Spleen (tissue), 11 donors: ENCODE data around the gene ADAMTS6. TPM values are rescaled to one million over a fixed set of nuclear protein-coding genes. Genes with fewer than 3 reads are reported as not detected.

Experiments used
- DNase-seq: peaks from one replicate; pipeline ENCODE4 v3.0.0-alpha.2; 2020
- H3K27ac ChIP-seq, 8 donors: fragments of 200-600 bp; sonication (generic) in 7 of 8; 1 replicate in 4 of 8; 2 replicates in 4 of 8; pipeline versions ENCODE4 v1.5.0 to v1.8.0; 2016 to 2021; ENCODE audit warnings: inconsistent platforms in 4 of 8, mild to moderate bottlenecking in 4 of 8, moderate library complexity in 1 of 8
- H3K27me3 ChIP-seq, 7 donors: fragments of 200-600 bp; sonication (generic) in 6 of 7; replicated peaks in 1 of 7; 1 replicate in 4 of 7; 2 replicates in 3 of 7; pipeline versions ENCODE4 v1.5.0 to v1.8.0; 2016 to 2021; ENCODE audit warnings: inconsistent platforms in 3 of 7, mild to moderate bottlenecking in 1 of 7
- H3K36me3 ChIP-seq, 6 donors: fragments of 200-600 bp; sonication (generic) in 5 of 6; 1 replicate in 4 of 6; 2 replicates in 2 of 6; pipeline versions ENCODE4 v1.5.0 to v1.8.0; 2016 to 2021; ENCODE audit warnings: inconsistent platforms in 2 of 6
- H3K4me1 ChIP-seq, 6 donors: fragments of 200-600 bp; sonication (generic) in 5 of 6; 1 replicate in 3 of 6; 2 replicates in 3 of 6; pipeline versions ENCODE4 v1.5.0 to v1.8.0; 2016 to 2021; ENCODE audit warnings: inconsistent platforms in 3 of 6
- H3K4me3 ChIP-seq, 8 donors: fragments of 200-600 bp; sonication (generic) in 7 of 8; 1 replicate in 4 of 8; 2 replicates in 4 of 8; pipeline versions ENCODE4 v1.5.0 to v1.8.0; 2016 to 2021; ENCODE audit warnings: inconsistent platforms in 4 of 8, mild to moderate bottlenecking in 4 of 8, moderate library complexity in 2 of 8
- H3K9me3 ChIP-seq, 8 donors: fragments of 200-600 bp; sonication (generic) in 7 of 8; 1 replicate in 4 of 8; 2 replicates in 4 of 8; pipeline versions ENCODE4 v1.5.0 to v1.8.0; 2016 to 2021; ENCODE audit warnings: inconsistent platforms in 4 of 8
- POLR2A ChIP-seq, 3 donors: fragments of 450-650 bp; IDR thresholded peaks; one replicate each; pipeline ENCODE4 v1.5.1; 2017; ENCODE audit warnings: antibody characterized with exemption in 3 of 3, mild to moderate bottlenecking in 1 of 3
- POLR2AphosphoS5 ChIP-seq, 3 donors: sonication (generic); formaldehyde crosslinking; IDR thresholded peaks; one replicate each; pipeline ENCODE4 v1.5.1; 2017; ENCODE audit warnings: antibody characterized with exemption in 3 of 3
- WGBS, 5 donors: extraction: QIAGEN DNeasy Blood & Tissue Kit in 3 of 5; methylation state at CpG; one replicate each; pipeline versions ENCODE4 v1.1.5 to v1.1.7; 2013 to 2018; 5-methylcytosine and 5-hydroxymethylcytosine counted together
- intact Hi-C: fragments of 100-400 bp; cut with DNase I; formaldehyde crosslinking; loops from one replicate; pipeline ENCODE4 v1.15.0; 2023; ENCODE audit warnings: low total_unique reads
- polyA plus RNA-seq, 3 donors: library from polyadenylated mRNA; stranded (reverse); fragments of 200-250 nt; gene quantifications; one replicate each; pipeline ENCODE4 v1.2.1, GENCODE V29; 2013
- small RNA-seq, 4 donors: library from RNA; depleted of rRNA; stranded (forward); fragments of <200 nt; gene quantifications; one replicate each; pipeline ENCODE3, GENCODE V24; 2016
- total RNA-seq, 7 donors: library from RNA; depleted of rRNA in 3 of 7; stranded (reverse); fragments of >200 nt in 3 of 7; fragmentation: NEBNext Ultra II Directional in 4 of 7; extraction: Animal tissue kit (Norgen Biotek cat#: 25700) in 4 of 7; gene quantifications; one replicate each; pipeline versions ENCODE4 v1.1.0 to v1.2.1, GENCODE V29; 2016 to 2021
- TF ChIP-seq, protein P1 (sequence below), 11 experiments: fragments of 200-600 bp in 7 of 11; fragments of 450-650 bp in 4 of 11; sonication (generic) in 4 of 11; IDR thresholded peaks in 8 of 11; conservative IDR thresholded peaks in 3 of 11; 1 replicate in 7 of 11; 2 replicates in 4 of 11; pipeline versions ENCODE4 v1.4.0 to v1.8.0; 2016 to 2021; ENCODE audit warnings: antibody characterized with exemption in 11 of 11, inconsistent platforms in 4 of 11, mild to moderate bottlenecking in 1 of 11
- donor health status: healthy with polysubstance abuse.
- donor health status: DM: no; HTN: no; CAD: no; lungs with moderate emphysema.
- donor health status: DM: no; HTN: no; CAD: no.
- donor health status: Bipolar disorder and iron deficiency.
- donor health status: healthy.
- donor health status: DM: no; HTN: no; CAD: no.
- donor health status: DM: yes; HTN: yes; CAD: no.

ADAMTS6 gene
- total and polyA plus RNA-seq, 10 donors: 1.1 to 16.4 (median 6.3) TPM

DNA sequence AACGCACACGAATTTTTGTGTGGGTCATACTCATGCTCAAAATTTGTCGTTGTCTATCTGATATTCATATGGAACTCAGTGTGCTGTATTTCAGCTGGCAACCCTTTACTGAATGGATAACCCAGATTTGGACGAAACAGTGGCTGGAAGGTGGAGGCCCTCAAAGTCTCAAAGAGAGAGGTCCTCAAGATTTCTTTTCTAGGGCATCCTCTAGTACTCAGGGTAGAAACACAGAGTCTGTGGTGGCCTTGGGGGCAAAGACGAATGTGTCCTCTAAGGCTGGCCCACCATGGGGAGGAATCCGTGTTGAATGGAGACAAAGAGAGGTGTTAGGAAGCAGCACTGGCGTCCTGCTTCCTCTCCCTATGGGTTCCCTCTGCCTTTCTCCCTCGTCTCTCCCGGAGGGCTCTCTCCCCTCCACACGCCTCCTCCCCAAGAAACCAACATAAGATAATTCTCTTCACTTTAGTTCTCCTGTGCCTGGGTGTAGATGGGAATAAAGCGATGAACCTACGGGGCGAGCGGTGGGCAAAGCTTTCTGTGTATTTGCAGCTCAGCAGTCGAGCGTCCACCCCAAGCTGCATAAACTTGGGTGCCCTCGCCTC, 379.2 kb downstream of the ADAMTS6 start:
- H3K9me3 ChIP-seq: no peaks in the 10 kb centered on the region
- TF ChIP-seq POLR2AphosphoS5 (IDR thresholded peaks at IDR 0.05): no peak
- no peak for TF ChIP-seq POLR2A (IDR thresholded peaks at IDR 0.05)
- TF ChIP-seq, protein P1, sequence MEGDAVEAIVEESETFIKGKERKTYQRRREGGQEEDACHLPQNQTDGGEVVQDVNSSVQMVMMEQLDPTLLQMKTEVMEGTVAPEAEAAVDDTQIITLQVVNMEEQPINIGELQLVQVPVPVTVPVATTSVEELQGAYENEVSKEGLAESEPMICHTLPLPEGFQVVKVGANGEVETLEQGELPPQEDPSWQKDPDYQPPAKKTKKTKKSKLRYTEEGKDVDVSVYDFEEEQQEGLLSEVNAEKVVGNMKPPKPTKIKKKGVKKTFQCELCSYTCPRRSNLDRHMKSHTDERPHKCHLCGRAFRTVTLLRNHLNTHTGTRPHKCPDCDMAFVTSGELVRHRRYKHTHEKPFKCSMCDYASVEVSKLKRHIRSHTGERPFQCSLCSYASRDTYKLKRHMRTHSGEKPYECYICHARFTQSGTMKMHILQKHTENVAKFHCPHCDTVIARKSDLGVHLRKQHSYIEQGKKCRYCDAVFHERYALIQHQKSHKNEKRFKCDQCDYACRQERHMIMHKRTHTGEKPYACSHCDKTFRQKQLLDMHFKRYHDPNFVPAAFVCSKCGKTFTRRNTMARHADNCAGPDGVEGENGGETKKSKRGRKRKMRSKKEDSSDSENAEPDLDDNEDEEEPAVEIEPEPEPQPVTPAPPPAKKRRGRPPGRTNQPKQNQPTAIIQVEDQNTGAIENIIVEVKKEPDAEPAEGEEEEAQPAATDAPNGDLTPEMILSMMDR (IDR thresholded peaks at IDR 0.05 in 8 of 11, conservative IDR thresholded peaks at IDR 0.05 in 3 of 11): no peak
- peak overlapping the region; percentile 85 to 92 (median 88) for H3K27ac ChIP-seq
- no peaks in the 10 kb centered on the region for H3K36me3 ChIP-seq
- 38 to 51% (median 43%) methylated on average over 17 of the region's 17 CpGs for WGBS, 5 donors
- H3K27me3 ChIP-seq: no peaks in the 10 kb centered on the region
- intact Hi-C loops: loop anchor here (10.0 kb wide), 1 partner anchor 382 kb away; the partner anchor contains the start of gene ADAMTS6
- H3K4me3 ChIP-seq: peak overlapping the region; percentile 27 to 75 (median 54)
- peaks cover 3 to 27% (median 6%) of the 10 kb centered on the region in 6 donors for H3K4me1 ChIP-seq
- no peak for DNase-seq

DNA sequence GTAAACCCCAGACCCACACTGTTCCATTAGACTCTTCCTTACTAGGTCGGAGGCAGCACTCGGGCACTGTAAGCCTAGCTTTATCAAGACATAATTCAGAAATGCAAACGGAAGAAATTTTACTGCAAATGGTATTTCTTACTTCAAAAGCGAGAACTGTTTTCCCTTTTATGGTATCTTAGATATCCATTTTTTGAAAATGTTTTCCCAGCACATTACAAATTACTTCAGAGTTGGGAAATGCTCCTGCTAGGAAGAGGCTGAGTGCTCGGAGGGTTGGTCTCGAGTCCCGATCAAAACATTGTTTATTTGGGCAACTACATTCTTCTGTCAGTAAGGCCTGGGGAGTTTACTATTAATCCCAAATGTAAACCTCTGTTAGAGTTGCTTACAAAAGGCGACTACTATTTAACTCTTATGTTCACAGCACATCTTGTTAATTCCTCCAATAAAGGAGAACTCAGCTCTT, 380.1 kb downstream of the ADAMTS6 start:
- H3K9me3 ChIP-seq: no peaks in the 10 kb centered on the region
- no peaks in the 10 kb centered on the region for H3K27me3 ChIP-seq
- no peaks in the 10 kb centered on the region for H3K36me3 ChIP-seq
- H3K4me3 ChIP-seq: no peak overlapping the region
- no peak for TF ChIP-seq POLR2A (IDR thresholded peaks at IDR 0.05)
- TF ChIP-seq, protein P1 (IDR thresholded peaks at IDR 0.05 in 8 of 11, conservative IDR thresholded peaks at IDR 0.05 in 3 of 11): no peak
- TF ChIP-seq POLR2AphosphoS5 (IDR thresholded peaks at IDR 0.05): no peak
- peaks cover 3 to 27% (median 6%) of the 10 kb centered on the region in 6 donors for H3K4me1 ChIP-seq
- intact Hi-C loops: loop anchor here (10.0 kb wide), 1 partner anchor 383 kb away; the partner anchor contains the start of gene ADAMTS6
- H3K27ac ChIP-seq: no peak overlapping the region
- no peak for DNase-seq
- WGBS, 5 donors: 92 to 97% (median 94%) methylated on average over 8 of the region's 8 CpGs

- intact Hi-C loops: loop anchor here (10.0 kb wide), 1 partner anchor 384 kb away; the partner anchor contains the start of gene ADAMTS6
These were observed 380.6 kb downstream of the ADAMTS6 start for GRCh38 chr5:65100911-65101631.

More at GRCh38 chr5:65100911-65101631, 380.6 kb downstream of the ADAMTS6 start:
- Histone ChIP-seq H3K9me3 (no peaks in the 10 kb centered on the region), H3K27ac (no peak overlapping the region), H3K36me3 (no peaks in the 10 kb centered on the region), H3K27me3 (no peaks in the 10 kb centered on the region), H3K4me3 (no peak overlapping the region), H3K4me1 (peaks cover 3 to 27% (median 6%) of the 10 kb centered on the region in 6 donors)
- no peak for TF ChIP-seq POLR2A (IDR thresholded peaks at IDR 0.05)
- TF ChIP-seq, protein P1 (IDR thresholded peaks at IDR 0.05 in 8 of 11, conservative IDR thresholded peaks at IDR 0.05 in 3 of 11): peak in 7 of 11 experiments; percentile 21 to 49 (median 29)
- WGBS, 5 donors: 51 to 62% (median 57%) methylated on average over 9 of the region's 9 CpGs
- DNase-seq: no peak

Small RNAs within 50 kb of the gene (small RNA-seq; reads per million reads assigned to genes)
- gene RF00019: 0 reads per million in 4 donors

Other genes starting within 250 kb of the ADAMTS6 start
- gene CENPK, start 81.2 kb upstream of the ADAMTS6 start, total RNA-seq: 10 to 100 TPM in 5 of 7 donors, 1 to 10 TPM in 2; 8.3 to 16.9 (median 10.5) TPM
- gene CENPK, start 81.2 kb upstream of the ADAMTS6 start, polyA plus RNA-seq: 1 to 10 TPM; 7.6 to 9.0 (median 7.7) TPM
- 100 to 1,000 TPM in 1 of 7 donors, 10 to 100 TPM in 6; 41.0 to 108 (median 57.1) TPM for gene PPWD1, start 81.4 kb upstream of the ADAMTS6 start, total RNA-seq
- 10 to 100 TPM; 27.6 to 61.8 (median 37.8) TPM for gene PPWD1, start 81.4 kb upstream of the ADAMTS6 start, polyA plus RNA-seq
- 10 to 100 TPM; 13.1 to 24.2 (median 20.2) TPM for gene TRIM23, start 142.4 kb upstream of the ADAMTS6 start, total RNA-seq
- gene TRIM23, start 142.4 kb upstream of the ADAMTS6 start, polyA plus RNA-seq: 1 to 10 TPM; 3.3 to 3.6 (median 3.5) TPM
- 1 to 10 TPM; 2.3 to 5.6 (median 4.3) TPM for gene SHLD3, start 143.1 kb upstream of the ADAMTS6 start, total RNA-seq
- 1 to 10 TPM; 3.3 to 3.8 (median 3.7) TPM for gene SHLD3, start 143.1 kb upstream of the ADAMTS6 start, polyA plus RNA-seq
- gene TRAPPC13, start 143.1 kb upstream of the ADAMTS6 start, total RNA-seq: 10 to 100 TPM; 17.7 to 35.7 (median 20.4) TPM
- gene TRAPPC13, start 143.1 kb upstream of the ADAMTS6 start, polyA plus RNA-seq: 10 to 100 TPM; 14.1 to 19.0 (median 17.9) TPM
- gene SGTB, start 240.2 kb upstream of the ADAMTS6 start, total RNA-seq: 10 to 100 TPM; 10.3 to 16.3 (median 14.4) TPM
- gene SGTB, start 240.2 kb upstream of the ADAMTS6 start, polyA plus RNA-seq: 1 to 10 TPM; 2.0 to 3.4 (median 2.7) TPM
- 10 to 100 TPM in 4 of 7 donors, 1 to 10 TPM in 3; 7.4 to 24.8 (median 12.1) TPM for gene NLN, start 240.3 kb upstream of the ADAMTS6 start, total RNA-seq
- 1 to 10 TPM; 1.3 to 3.6 (median 2.5) TPM for gene NLN, start 240.3 kb upstream of the ADAMTS6 start, polyA plus RNA-seq